Osteoblast (primary cell): ENCODE data around the gene CCDC148. TPM values are rescaled to one million over a fixed set of nuclear protein-coding genes. Genes with fewer than 3 reads are reported as not detected.

Experiments used
- DNase-seq: peaks from one replicate; pipeline ENCODE4 v3.0.0; 2011; ENCODE audit warnings: low spot score, mixed read lengths; ENCODE audit not compliant: insufficient read length; ENCODE audit errors: missing footprints
- H2AFZ ChIP-seq: 2 replicates; pipeline ENCODE4 v1.6.0; 2011; ENCODE audit warnings: mild to moderate bottlenecking, low read length
- H3K27ac ChIP-seq: 2 replicates; pipeline ENCODE4 v1.5.1; 2011; ENCODE audit warnings: mild to moderate bottlenecking, low read depth, low read length, moderate library complexity
- H3K27me3 ChIP-seq: 2 replicates; pipeline ENCODE4 v1.6.0; 2012; ENCODE audit warnings: mild to moderate bottlenecking, control low read depth, inconsistent platforms, low read length, moderate library complexity; ENCODE audit not compliant: insufficient read depth
- H3K36me3 ChIP-seq: 2 replicates; pipeline ENCODE4 v1.5.1; 2011; ENCODE audit warnings: mild to moderate bottlenecking, low read length, control low read depth, moderate library complexity; ENCODE audit not compliant: insufficient read depth
- H3K4me1 ChIP-seq: 2 replicates; pipeline ENCODE4 v1.5.1; 2011; ENCODE audit warnings: mild to moderate bottlenecking, low read length, control low read depth, moderate library complexity; ENCODE audit not compliant: insufficient read depth
- H3K4me2 ChIP-seq: 2 replicates; pipeline ENCODE4 v1.6.0; 2011; ENCODE audit warnings: mild to moderate bottlenecking, low read length; ENCODE audit not compliant: insufficient read depth
- H3K4me3 ChIP-seq: fragments of 200-600 bp; sonication (generic); 3 replicates; pipeline ENCODE4 v1.5.1; 2012; ENCODE audit warnings: mild to moderate bottlenecking, low read length, inconsistent platforms; ENCODE audit not compliant: insufficient read depth
- H3K79me2 ChIP-seq: 2 replicates; pipeline ENCODE4 v1.6.0; 2012; ENCODE audit warnings: mild to moderate bottlenecking, low read length, control low read depth, inconsistent platforms; ENCODE audit not compliant: insufficient read depth
- H3K9me3 ChIP-seq: 2 replicates; pipeline ENCODE4 v1.5.1; 2011; ENCODE audit warnings: low read depth, low read length, control low read depth
- H4K20me1 ChIP-seq: 2 replicates; pipeline ENCODE4 v1.6.0; 2012; ENCODE audit warnings: mild to moderate bottlenecking, low read length, control low read depth; ENCODE audit not compliant: insufficient read depth
- CTCF ChIP-seq: IDR thresholded peaks from 2 replicates; pipeline ENCODE4 v1.5.1; 2011; ENCODE audit warnings: mild to moderate bottlenecking, low read depth, low read length, moderate library complexity; ENCODE audit errors: extremely low read depth
- total RNA-seq: library from RNA; depleted of rRNA; stranded (reverse); fragments of >200 nt; gene quantifications from 2 replicates; pipeline ENCODE4 v1.2.3, GENCODE V29; 2012

Gene CCDC148
- total RNA-seq, 1 donor, result 1.8 TPM

GRCh38 chr2:158174956-158175355 is 281.6 kb downstream of the CCDC148 start:
- no peak for TF ChIP-seq CTCF
- Histone ChIP-seq H3K4me1 (no peaks in the 10 kb centered on the region), H3K27ac (no peak overlapping the region), H3K9me3 (no peaks in the 10 kb centered on the region), H4K20me1 (no peaks in the 10 kb centered on the region), H3K79me2 (no peaks in the 10 kb centered on the region), H3K4me2 (no peak overlapping the region), H3K36me3 (no peaks in the 10 kb centered on the region), H3K27me3 (peaks cover 10% of the 10 kb centered on the region), H2AFZ (no peak overlapping the region), H3K4me3 (no peak overlapping the region)
- no peak for DNase-seq

GRCh38 chr2:158174495-158174894 is 282.1 kb downstream of the CCDC148 start:
- TF ChIP-seq CTCF, result no peak
- Histone ChIP-seq H3K4me2 (no peak overlapping the region), H3K27ac (no peak overlapping the region), H2AFZ (no peak overlapping the region), H3K9me3 (no peaks in the 10 kb centered on the region), H3K27me3 (peaks cover 10% of the 10 kb centered on the region), H4K20me1 (no peaks in the 10 kb centered on the region), H3K4me3 (no peak overlapping the region), H3K79me2 (no peaks in the 10 kb centered on the region), H3K4me1 (no peaks in the 10 kb centered on the region), H3K36me3 (no peaks in the 10 kb centered on the region)
- no peak for DNase-seq

GRCh38 chr2:158172719-158173118 is 283.8 kb downstream of the CCDC148 start:
- H3K4me2 ChIP-seq, result no peak overlapping the region
- no peaks in the 10 kb centered on the region for H3K36me3 ChIP-seq
- no peak for DNase-seq
- H3K4me3 ChIP-seq, result no peak overlapping the region
- no peaks in the 10 kb centered on the region for H3K9me3 ChIP-seq
- no peak overlapping the region for H3K27ac ChIP-seq
- H3K4me1 ChIP-seq, result no peaks in the 10 kb centered on the region
- peaks cover 5% of the 10 kb centered on the region for H3K27me3 ChIP-seq
- no peaks in the 10 kb centered on the region for H3K79me2 ChIP-seq
- TF ChIP-seq CTCF, result no peak
- no peaks in the 10 kb centered on the region for H4K20me1 ChIP-seq
- H2AFZ ChIP-seq, result no peak overlapping the region

GRCh38 chr2:158154596-158154995 is 302.0 kb downstream of the CCDC148 start:
- H3K36me3 ChIP-seq, result no peaks in the 10 kb centered on the region
- no peak overlapping the region for H3K27ac ChIP-seq
- H3K9me3 ChIP-seq, result peaks cover 2% of the 10 kb centered on the region
- H2AFZ ChIP-seq, result no peak overlapping the region
- peaks cover under 1% of the 10 kb centered on the region for H3K27me3 ChIP-seq
- no peak overlapping the region for H3K4me3 ChIP-seq
- H3K4me2 ChIP-seq, result no peak overlapping the region
- H3K79me2 ChIP-seq, result no peaks in the 10 kb centered on the region
- no peak for TF ChIP-seq CTCF
- DNase-seq, result no peak
- no peaks in the 10 kb centered on the region for H4K20me1 ChIP-seq
- H3K4me1 ChIP-seq, result no peaks in the 10 kb centered on the region
